GM12801 (cell line): ENCODE data around the gene CYP11A1.

Experiments
- CTCF ChIP-seq: IDR thresholded peaks from one replicate; pipeline ENCODE4 v1.5.1; 2011; ENCODE audit warnings: control low read depth; ENCODE audit not compliant: insufficient read length; ENCODE audit errors: extremely low read depth

The CYP11A1 gene

GRCh38 chr15:74322558-74323180 lies 44.8 kb downstream of the CYP11A1 start:
- no peak for TF ChIP-seq CTCF

- no peak for TF ChIP-seq CTCF
Observed at GRCh38 chr15:74320352-74321247, 46.8 kb downstream of the CYP11A1 start.

DNA sequence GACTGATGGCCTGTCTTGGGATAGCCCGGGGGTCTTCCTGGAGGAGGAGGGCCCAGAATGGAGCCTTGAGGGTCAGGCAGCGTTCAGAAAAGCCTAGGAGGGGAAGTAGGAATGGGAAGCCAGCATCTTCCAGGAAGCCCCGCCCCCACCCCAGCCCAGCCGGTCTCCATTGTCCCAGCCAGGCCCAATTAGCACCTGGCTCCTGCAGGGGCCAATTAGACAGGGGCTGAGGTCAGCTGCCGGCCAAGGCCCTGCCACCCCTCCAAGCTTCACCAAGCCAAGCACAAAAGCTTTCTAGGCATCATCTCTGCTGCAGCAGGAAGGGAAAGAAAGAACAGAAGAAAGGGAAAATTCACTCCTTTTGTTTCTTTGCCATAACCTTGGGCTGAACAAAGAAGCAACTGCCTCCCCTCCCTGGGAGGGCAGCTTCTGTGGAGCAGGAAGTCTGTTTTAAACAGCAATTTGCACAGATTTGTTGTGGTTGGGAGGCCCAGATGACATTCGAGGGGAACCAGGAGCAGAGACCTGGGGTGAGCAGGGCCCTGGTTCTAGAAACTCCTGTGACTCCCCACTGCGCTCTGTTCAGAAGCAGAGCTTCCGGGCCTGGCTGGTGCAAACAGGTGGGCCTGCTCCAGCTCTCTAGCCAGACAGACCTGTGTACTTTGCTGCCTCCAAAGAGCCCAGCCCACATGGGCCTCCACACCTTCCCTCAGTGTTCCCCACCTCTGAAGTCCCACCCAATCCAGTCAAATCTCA lies 47.7 kb downstream of the CYP11A1 start:
- no peak for TF ChIP-seq CTCF

- no peak for TF ChIP-seq CTCF
Observed at GRCh38 chr15:74319138-74319460, 48.3 kb downstream of the CYP11A1 start.

DNA sequence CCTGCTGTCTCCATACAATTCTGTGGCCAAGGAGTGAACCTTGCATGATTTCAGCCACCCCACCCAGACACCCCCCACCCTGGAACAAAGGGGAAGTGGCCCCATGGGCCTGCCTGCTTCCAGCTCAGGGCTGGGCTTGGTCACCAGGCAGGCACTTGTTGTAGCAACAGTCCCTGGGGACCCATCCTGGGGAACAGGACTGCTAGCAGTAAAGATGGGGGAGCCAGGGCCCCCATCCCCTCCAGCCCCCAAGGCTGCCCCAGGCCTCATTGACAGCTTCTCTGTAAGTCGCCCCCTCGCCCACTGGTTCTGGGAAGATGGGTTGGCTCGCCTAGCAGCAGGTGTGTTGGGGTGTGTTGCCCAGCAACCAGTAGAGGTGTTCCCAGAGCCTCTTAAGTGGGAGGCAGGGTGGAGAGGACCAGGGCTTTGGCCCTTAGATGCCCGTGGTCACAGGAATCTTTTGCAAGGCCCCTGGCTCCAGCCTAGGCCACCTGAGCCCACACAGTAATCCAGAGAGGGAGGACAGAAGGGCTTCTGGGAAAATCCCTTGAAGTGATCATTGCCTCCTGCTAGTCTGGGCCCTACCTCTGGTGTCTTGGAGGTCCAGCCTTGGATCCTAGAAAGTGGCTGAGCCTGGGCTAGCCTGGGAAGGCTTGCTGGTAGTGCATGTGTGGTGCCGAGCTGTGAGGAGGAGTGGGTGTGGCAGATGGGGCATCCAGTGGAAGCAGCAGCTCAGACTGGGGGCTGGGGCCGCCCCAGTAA lies 48.9 kb downstream of the CYP11A1 start:
- TF ChIP-seq CTCF: no peak

DNA sequence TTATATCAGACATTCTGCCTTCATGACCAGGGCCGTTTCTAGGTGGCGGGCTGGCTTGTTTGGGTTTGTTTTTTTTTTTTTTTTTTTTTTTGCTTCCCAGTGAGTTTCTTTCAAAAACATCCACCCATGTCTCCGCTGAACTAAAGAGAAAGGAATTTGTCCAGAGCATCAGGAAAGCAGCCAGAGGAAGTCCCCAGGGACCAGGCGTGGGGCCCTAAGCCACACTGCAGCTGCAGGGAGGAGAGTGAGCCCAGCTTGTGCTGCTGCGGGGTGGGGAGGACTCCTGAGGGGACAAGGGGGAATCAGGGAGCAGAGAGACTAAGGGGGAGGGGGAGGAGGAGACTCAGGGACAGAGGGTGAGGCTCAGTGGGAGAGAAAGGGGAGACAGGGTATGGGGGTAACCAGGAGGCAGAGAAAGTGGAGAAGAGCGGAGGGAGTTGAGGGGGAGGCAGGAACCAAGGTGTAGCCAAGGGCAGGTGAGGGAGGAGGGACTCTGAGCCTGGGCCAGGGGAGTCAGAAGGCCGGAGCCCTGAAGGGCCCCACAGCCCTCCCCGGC lies 49.5 kb downstream of the CYP11A1 start:
- TF ChIP-seq CTCF: no peak
